Stimulated activated CD8-positive, alpha-beta memory T cell treated with anti-CD3 and anti-CD28 coated beads, Interleukin-7, amount 100 ng/mL, for 24 hours (primary cell): ENCODE data around the gene SDCCAG8.
"Not testable (repeated sequence)": the region's sequence is repeated elsewhere in the genome, so short reads cannot be mapped to it uniquely, and the experiment has no call there.

Experiments
- DNase-seq: peaks from one replicate; pipeline ENCODE4 v3.0.0-alpha.2; 2020; ENCODE audit warnings: low read depth

SDCCAG8 gene

GRCh38 chr1:243332440-243332839, 76.6 kb downstream of the SDCCAG8 start:
- no peak for DNase-seq

- DNase-seq: no peak
Measured at GRCh38 chr1:243335292-243335691, 79.5 kb downstream of the SDCCAG8 start.

DNA sequence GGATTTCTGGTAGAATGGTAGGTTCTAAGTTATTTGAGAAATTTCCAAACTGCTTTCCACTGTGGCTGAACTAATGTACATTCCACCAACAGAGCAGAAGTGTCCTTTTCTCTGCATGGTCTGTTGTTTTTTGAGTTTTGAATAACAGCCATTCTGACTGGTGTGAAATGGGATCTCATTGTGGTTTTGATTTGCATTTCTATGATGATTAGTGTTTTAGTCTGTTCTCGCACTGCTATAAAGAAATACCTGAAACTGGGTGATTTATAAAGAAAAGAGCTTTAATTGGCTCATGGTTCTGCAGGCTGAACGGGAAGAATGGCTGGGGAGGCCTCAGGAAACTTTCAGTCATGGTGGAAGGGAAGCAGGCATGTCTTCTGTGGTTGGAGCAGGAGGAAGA, 80.3 kb downstream of the SDCCAG8 start:
- DNase-seq: no peak

GRCh38 chr1:243338848-243339247, 83.0 kb downstream of the SDCCAG8 start:
- not testable (repeated sequence) for DNase-seq

DNA sequence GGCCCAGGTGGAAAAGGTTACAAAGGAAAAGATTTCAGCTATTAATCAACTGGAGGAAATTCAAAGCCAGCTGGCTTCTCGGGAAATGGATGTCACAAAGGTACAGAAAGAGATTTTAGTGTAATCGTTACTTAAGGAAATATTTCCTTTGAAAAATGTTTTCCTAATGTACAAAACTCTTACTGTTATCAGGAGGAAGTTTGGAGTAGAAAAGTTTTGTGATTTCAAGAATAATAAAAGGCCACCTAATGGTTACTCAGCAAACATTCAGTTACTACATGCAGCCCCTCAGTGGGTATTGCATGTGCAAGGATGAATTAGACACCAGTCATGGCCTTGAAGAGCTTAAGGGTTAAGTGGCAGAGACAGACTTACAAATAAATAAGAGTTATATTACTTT, 85.2 kb downstream of the SDCCAG8 start:
- DNase-seq: no peak

DNA sequence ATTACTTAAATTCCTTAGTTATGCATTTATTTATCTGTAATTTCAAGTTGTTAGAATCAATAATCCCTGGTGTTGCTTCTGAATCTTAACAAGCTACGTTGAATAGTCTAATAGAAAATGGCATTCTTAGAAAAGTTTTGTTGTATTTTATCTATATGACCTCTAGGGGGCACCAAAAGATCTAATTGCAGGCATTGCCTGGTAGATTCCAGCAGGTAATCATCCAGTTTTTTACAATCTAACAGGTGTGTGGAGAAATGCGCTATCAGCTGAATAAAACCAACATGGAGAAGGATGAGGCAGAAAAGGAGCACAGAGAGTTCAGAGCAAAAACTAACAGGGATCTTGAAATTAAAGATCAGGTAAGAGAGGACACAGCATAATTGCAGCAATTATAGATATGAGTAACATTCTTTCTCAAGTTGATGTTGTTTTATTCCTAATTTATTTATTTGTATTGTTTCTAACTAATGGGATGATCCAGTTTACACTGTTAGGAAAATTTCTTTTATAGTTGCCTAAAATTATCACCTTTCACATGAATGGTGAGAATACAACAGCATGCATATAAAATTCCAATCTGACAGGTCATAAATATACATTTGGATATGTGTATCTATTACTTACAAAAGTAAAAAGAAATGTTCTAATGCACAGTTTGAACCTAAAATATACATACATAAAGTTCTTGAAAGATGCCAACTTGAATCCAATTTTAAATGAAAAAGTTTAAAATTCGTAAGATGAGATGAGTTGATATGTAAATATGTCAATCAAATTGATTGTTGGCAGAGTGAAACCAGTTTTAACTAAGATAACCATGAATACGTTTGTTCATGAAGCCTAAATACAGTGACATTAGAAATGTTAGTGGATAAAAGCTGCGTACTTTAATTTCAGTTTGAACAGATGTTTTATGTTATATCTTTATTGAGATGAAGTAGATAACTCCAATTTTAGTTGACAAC, 88.4 kb downstream of the SDCCAG8 start:
- DNase-seq: no peak

DNA sequence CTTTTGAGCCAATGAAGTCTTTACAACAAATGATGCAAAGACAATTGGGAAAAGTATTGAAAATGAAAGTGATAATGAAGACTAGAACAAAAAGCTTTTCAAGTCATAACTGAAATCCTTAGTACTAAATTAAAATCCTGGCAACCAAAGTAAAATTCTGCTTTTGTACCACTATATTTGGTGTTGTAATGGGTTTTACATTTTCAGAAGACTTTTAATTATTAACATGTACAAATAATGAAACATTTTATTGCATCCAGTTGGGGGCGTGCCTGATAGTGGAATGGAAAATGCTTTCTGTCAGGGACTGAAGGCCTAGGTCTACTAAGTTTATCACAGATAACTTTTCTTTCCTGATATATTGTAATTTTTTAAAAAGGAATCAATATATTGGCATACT, 89.4 kb downstream of the SDCCAG8 start:
- DNase-seq: no peak

- no peak for DNase-seq
Measured at GRCh38 chr1:243346016-243346415, 90.2 kb downstream of the SDCCAG8 start.

DNA sequence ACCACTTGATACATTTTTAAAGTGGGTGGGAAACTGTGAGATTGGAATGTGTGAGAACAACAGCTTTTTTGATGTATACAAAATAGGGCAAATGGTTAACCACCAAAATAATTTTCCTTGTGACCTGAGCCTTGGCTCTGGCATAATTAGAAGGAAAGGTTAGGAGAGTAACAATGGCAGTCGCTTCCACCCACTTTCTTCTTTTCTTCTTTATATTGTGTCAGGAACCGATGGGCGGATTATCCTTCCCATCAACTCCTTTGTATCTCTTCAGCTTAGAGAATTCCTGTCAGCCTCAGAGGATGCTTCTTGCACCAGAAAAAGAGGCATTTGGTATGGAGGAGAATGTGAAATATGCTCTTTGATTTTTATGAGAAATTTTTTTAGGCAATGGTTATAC, 90.6 kb downstream of the SDCCAG8 start:
- DNase-seq: no peak

DNA sequence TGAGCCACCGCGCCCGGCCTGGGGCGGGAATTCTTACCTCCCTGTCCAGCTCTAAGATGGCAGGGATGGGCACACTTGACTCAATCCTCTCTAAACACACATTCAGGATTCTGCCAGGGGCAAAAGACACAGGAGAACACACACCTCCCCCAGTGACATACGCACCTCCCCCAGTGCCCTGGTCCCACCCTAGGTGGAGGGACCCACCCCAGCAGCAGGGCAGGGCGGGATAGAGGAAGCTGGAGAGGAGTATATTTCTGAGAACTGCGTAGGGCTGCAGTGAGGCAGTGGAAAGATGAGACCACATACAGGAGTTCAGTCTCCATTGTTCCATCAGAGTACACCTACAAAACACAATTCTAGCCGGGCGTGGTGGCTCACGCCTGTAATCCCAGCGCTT, 92.5 kb downstream of the SDCCAG8 start:
- no peak for DNase-seq

DNA sequence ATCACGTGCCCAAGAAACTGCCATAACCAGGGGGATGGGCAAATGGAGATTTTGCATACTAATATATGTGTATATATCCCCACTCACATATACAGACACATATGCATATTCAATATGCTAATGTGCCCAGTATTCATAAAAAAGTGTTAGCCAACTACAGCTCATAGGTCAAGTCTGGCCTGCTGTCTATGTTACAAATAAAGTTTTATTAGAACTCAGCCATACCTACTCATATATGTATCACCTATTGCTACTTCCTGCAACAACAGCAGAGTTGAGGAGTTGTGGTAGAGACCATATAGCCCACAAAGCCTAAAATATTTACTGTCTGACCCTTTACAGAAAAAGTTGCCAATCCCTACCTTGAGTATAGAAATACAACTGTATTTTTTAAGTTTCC, 93.3 kb downstream of the SDCCAG8 start:
- DNase-seq: no peak

- DNase-seq: no peak
Measured at GRCh38 chr1:243351337-243351736, 95.5 kb downstream of the SDCCAG8 start.

- DNase-seq: no peak
Measured at GRCh38 chr1:243354511-243355153, 98.8 kb downstream of the SDCCAG8 start.

DNA sequence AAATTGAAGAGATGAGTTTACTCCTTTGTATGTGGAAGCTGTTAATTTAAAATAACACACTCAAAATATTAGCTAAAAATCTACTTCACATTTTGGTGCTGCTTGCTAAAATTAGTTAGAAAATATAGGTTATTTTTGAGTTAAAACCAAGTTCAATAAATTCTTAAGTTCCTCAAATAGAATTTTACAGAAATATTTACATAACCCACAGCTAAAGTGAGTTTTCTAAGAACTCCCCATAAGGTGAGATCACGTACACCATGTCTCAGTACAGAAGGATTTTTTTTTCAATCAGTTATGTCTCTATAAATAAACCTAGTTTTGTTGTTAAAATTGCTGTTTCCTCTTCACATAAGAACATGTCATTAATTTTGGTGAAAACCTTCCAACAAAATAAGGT, 108.0 kb downstream of the SDCCAG8 start:
- DNase-seq: no peak

DNA sequence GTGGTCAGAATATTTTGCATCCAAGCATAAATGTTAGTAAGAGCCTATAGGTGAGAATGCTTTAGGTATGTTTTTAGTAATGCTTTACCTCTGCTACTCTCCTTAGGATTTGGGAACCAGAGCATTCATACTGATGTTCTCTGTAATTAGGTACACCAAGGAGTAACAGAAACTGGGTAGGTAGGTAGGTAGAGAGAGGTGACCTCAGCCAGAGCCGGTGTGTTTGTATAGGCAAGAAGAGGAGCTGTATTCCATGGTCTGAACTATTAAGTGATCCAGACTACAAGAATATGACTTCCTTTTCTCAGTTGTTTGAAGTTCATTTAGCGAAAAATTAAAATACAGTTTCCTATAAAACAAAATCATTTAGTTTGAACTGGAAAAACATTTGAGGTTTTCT, 108.5 kb downstream of the SDCCAG8 start:
- no peak for DNase-seq

GRCh38 chr1:243364866-243365265, 109.0 kb downstream of the SDCCAG8 start:
- DNase-seq: no peak

DNA sequence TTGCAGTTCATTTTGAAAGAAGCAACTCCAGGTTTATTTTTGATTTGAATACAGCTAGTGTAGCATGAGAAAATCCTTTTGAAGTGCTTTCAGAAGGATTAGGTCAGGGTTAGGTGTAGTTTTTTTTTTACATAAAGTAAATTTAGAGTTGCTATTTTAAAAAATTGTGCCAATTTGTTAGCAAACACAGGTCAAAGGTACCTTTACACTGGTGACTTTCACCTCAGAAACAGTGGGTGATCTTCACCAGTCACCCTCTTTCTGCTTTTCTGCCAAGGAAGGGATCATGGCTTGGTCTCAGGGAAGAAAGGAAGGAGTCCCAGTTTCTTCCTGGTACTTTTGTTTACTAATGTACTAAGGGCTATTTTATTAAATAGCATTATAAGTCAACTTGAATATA, 111.5 kb downstream of the SDCCAG8 start:
- DNase-seq: no peak

- DNase-seq: no peak
Measured at GRCh38 chr1:243374412-243374811, 118.6 kb downstream of the SDCCAG8 start.

DNA sequence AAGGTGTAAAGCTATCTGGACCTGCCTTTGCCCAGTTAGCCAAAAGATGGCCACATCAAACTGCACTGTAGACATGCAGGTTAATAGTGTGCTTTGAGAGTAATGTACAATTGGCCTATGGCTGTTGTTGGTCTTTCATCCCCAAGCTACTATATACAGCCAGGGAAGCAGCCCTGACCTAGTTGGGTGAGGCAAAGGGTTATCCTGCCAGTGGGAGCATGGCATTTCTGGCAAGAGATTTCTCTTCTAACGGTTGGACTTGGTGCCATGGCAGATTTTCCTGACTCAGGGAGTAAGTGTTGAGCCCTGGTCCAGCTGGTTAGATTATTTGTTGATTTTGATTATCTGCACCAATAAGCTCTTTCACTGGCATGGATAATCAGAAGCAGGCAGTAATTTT, 119.8 kb downstream of the SDCCAG8 start:
- no peak for DNase-seq

DNA sequence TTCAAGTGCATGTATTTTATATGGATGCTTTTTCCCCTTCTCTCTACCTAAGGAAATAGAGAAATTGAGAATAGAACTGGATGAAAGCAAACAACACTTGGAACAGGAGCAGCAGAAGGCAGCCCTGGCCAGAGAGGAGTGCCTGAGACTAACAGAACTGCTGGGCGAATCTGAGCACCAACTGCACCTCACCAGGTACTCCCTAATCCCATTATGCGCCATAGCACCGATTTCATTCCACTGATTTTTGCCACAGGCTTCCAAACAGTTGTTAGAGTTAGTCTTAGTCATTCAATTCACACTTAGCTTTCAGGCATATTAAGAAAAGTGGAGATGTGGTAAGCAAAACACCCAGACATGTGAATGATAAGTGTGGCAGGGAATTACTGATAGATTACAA, 122.8 kb downstream of the SDCCAG8 start:
- DNase-seq: no peak

DNA sequence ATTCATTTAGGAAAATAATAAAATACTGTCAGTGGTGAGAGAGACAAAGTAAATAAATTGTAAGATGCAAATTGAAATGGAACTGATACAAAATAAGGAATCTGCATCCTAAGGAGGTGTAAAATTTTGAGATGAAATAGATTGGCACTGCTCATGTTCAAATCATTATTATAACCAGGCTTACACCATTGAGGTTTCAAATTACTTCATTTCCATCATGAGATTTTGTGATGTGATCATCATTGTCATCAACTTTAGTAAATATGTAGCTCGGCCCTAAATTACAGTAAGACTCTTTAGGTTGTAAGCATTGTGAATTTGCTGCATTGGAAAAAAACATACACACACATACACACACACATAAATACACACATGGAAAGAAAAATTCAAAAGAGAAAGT, 123.4 kb downstream of the SDCCAG8 start:
- no peak for DNase-seq

DNA sequence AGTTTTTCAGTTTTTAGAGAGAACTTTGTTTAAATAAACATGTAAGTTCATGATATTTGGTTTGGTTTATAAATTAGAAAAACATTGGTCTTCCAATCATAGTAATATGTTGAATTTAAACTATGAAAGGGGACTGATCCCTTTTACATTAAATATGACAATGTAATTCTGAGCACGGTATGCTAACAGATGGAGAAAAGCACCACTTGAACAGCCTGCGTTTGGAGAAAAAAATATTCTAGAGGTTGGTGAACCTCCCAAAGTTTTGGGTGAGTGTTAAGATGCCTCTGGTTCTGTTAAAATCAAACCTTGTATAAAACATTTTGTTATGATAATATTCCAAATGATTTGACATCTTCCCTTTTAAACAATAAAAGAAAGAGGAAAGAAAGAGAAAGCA, 123.9 kb downstream of the SDCCAG8 start:
- DNase-seq: no peak

DNA sequence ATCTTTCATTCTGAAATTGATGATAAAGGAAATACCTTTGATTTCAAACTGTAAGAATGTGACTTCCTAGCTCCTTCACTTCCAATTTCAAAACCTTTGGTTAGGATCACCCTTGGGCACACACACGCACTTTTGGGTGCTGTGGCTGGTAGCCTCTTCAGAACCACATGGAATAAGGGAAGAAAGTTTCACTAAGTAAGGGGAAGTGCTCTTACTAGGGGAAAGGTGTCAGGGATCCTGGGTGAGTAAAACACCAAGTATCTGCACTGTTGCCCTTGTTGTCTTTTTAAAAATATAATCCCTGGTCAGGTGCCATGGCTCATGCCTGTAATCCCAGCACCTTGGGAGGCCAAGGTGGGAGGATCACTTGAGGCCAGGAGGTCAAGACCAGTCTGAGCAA, 132.4 kb downstream of the SDCCAG8 start:
- DNase-seq: no peak
